Measurements from ENCODE around the gene RIPK1. TPM values are rescaled to one million over a fixed set of nuclear protein-coding genes. Genes with fewer than 3 reads are reported as not detected.

Gene RIPK1
- total RNA-seq, 1 experiment from 2014 or later: 11.6 TPM

DNA sequence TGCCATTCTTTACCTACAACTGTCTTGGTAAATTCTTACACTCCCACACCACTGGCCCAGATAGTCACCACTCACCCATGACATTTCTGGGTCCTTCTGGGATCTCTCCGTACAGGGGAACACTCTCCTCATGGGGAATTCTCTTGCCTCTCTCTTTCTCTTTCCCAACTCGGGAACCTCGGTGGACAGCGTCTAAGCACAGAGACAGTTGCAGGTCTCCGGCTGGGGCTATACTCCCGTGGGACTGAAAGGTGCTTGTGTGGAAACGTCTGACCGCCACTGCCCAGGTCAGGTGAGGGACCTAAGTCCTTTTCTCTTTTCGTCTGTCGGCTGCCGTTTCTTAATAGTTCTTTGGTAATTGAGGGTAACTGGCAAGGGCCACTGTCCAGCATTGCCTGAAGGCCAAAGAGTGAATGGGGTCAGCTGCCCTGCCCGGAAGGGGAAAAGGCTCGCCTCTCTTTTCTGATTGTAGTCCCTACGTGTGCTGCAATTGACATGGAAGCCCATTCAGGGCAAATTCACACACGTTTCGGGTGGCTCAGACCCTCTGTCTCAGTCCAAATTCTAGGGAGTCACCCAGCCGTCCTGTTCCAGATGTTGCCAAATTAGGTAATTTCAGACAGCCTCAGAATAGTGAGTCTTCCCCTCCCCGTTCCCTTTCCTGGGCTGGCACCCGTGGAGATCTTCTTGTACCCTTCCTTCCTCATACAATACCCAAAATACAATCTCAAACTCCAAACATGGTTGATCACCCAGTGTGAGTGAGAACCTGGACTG, 31.2 kb upstream of the RIPK1 start:
- CTCF ChIA-PET: no interaction called here
- intact Hi-C loops (cut with micrococcal nuclease; ENCODE audit: unreplicated experiment): no loop called here
- Mint-ChIP-seq H3K4me1 (ENCODE audit: low read depth, unreplicated experiment) (no peaks in the 10 kb centered on the region), H3K27me3 (ENCODE audit: unreplicated experiment) (peaks cover 16% of the 10 kb centered on the region), H3K4me3 (ENCODE audit: low read depth, unreplicated experiment) (no peak overlapping the region), H3K36me3 (ENCODE audit: insufficient read depth, unreplicated experiment) (no peaks in the 10 kb centered on the region), H3K9me3 (ENCODE audit: low read depth, unreplicated experiment) (peaks cover 2% of the 10 kb centered on the region), H3K27ac (ENCODE audit: unreplicated experiment) (no peak overlapping the region)
- DNase-seq: no peak
- TF ChIP-seq, protein P1, sequence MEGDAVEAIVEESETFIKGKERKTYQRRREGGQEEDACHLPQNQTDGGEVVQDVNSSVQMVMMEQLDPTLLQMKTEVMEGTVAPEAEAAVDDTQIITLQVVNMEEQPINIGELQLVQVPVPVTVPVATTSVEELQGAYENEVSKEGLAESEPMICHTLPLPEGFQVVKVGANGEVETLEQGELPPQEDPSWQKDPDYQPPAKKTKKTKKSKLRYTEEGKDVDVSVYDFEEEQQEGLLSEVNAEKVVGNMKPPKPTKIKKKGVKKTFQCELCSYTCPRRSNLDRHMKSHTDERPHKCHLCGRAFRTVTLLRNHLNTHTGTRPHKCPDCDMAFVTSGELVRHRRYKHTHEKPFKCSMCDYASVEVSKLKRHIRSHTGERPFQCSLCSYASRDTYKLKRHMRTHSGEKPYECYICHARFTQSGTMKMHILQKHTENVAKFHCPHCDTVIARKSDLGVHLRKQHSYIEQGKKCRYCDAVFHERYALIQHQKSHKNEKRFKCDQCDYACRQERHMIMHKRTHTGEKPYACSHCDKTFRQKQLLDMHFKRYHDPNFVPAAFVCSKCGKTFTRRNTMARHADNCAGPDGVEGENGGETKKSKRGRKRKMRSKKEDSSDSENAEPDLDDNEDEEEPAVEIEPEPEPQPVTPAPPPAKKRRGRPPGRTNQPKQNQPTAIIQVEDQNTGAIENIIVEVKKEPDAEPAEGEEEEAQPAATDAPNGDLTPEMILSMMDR (IDR thresholded peaks at IDR 0.05; ENCODE audit: unreplicated experiment): no peak
- no TSS peak for BruUV-seq (replicated peaks)

DNA sequence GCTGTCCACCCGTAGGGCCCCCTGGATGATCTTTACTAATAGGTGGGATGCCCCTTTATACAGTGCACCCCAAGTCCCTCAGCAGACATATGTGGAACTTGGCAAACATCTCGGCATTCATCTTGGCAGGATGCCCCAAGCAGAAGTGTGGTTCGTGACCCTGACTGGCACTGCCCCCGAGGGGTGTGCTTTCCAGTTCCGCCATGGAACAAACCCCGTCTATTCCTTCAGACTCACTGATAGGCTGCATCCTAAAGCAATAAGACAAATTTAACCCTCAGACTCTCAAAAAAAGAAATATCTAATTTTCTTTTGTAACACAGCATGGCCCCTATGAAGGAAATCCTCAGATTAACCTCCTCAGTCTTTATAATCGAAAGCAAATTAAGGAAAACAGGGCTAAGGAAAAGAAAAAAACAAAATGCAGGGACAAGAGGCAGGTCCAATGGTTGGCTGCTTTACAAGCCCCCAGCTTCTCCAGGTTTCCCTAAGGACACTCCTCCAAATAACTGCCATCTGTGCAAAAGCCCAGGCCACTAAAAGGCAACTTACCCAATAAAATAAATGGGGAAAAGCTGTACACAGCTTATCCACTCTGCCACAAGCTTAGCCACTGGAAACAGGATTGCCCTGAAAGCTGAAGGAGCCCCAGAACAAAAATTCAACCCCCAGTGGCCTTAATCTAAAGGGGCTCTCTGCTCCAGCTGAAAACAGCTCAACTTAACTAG, 30.5 kb upstream of the RIPK1 start:
- no peak for DNase-seq
- BruUV-seq (replicated peaks): no TSS peak
- Mint-ChIP-seq H3K27ac (ENCODE audit: unreplicated experiment) (no peak overlapping the region), H3K9me3 (ENCODE audit: low read depth, unreplicated experiment) (peaks cover 2% of the 10 kb centered on the region), H3K27me3 (ENCODE audit: unreplicated experiment) (peaks cover 16% of the 10 kb centered on the region), H3K36me3 (ENCODE audit: insufficient read depth, unreplicated experiment) (no peaks in the 10 kb centered on the region), H3K4me1 (ENCODE audit: low read depth, unreplicated experiment) (no peaks in the 10 kb centered on the region), H3K4me3 (ENCODE audit: low read depth, unreplicated experiment) (no peak overlapping the region)
- TF ChIP-seq, protein P1 (IDR thresholded peaks at IDR 0.05; ENCODE audit: unreplicated experiment): no peak
- CTCF ChIA-PET: interaction anchor here (0.7 to 1.6 kb wide), 2 partner anchors 16 to 37 kb away, joined by 3 to 5 read pairs; no protein-coding TSS in a partner anchor
- intact Hi-C loops (cut with micrococcal nuclease; ENCODE audit: unreplicated experiment): no loop called here

DNA sequence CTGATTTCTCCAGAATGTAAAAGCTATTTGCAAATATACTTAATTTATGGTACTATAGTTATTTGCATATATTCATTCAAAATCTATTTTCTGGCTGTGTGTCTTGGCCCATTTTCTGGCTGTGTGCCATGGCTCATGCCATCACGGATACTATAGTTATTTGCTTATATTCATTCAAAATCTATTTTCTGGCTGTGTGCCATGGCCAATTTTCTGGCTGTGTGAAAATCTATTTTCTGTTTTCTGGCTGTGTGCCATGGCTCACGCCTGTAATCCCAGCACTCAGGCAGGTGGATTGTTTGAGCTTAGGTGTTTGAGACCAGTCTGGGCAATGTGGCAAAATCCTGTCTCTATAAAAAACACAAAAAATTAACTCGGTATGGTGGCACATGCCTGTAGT, 28.9 kb upstream of the RIPK1 start:
- no TSS peak for BruUV-seq (replicated peaks)
- CTCF ChIA-PET: interaction anchor here (1.6 kb wide), 1 partner anchor 14 kb away, joined by 5 read pairs; no protein-coding TSS in a partner anchor

DNA sequence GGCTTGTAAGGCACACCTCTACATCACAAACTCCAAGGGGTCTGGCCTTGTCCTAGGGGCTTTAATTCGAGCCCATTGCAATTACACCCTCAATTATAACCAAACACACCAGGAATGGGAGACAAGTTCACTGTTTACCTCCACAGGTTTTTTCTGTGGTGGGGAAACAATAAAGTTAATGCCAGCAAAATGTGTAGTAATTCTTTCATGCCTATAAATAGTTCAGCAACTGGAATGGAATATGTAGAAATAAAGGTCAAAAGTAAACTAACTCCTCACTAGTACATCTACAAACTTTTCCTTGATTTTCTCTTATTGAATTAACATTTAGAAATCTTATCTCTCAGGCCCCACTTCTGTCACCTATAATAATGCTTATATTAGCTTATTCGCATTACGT, 27.1 kb upstream of the RIPK1 start:
- peaks cover 16% of the 10 kb centered on the region for H3K27me3 Mint-ChIP-seq (ENCODE audit: unreplicated experiment)
- H3K9me3 Mint-ChIP-seq (ENCODE audit: low read depth, unreplicated experiment): no peaks in the 10 kb centered on the region
- H3K27ac Mint-ChIP-seq (ENCODE audit: unreplicated experiment): no peak overlapping the region
- TF ChIP-seq, protein P1 (IDR thresholded peaks at IDR 0.05; ENCODE audit: unreplicated experiment): no peak
- no peak for DNase-seq
- peaks cover under 1% of the 10 kb centered on the region for H3K36me3 Mint-ChIP-seq (ENCODE audit: insufficient read depth, unreplicated experiment)
- CTCF ChIA-PET: no interaction called here
- intact Hi-C loops (cut with micrococcal nuclease; ENCODE audit: unreplicated experiment): no loop called here
- no TSS peak for BruUV-seq (replicated peaks)
- H3K4me1 Mint-ChIP-seq (ENCODE audit: low read depth, unreplicated experiment): no peaks in the 10 kb centered on the region
- H3K4me3 Mint-ChIP-seq (ENCODE audit: low read depth, unreplicated experiment): no peak overlapping the region

More for the DNA sequence above, 28.9 kb upstream of the RIPK1 start:
- no peaks in the 10 kb centered on the region for H3K4me1 Mint-ChIP-seq (ENCODE audit: low read depth, unreplicated experiment)
- H3K36me3 Mint-ChIP-seq (ENCODE audit: insufficient read depth, unreplicated experiment): no peaks in the 10 kb centered on the region
- H3K9me3 Mint-ChIP-seq (ENCODE audit: low read depth, unreplicated experiment): peaks cover 2% of the 10 kb centered on the region
- intact Hi-C loops (cut with micrococcal nuclease; ENCODE audit: unreplicated experiment): no loop called here
- TF ChIP-seq, protein P1 (IDR thresholded peaks at IDR 0.05; ENCODE audit: unreplicated experiment): no peak
- H3K27me3 Mint-ChIP-seq (ENCODE audit: unreplicated experiment): peaks cover 16% of the 10 kb centered on the region
- H3K27ac Mint-ChIP-seq (ENCODE audit: unreplicated experiment): no peak overlapping the region
- DNase-seq: no peak
- no peak overlapping the region for H3K4me3 Mint-ChIP-seq (ENCODE audit: low read depth, unreplicated experiment)

All from Calu3 (cell line).